IPS-11a (cell line): Measurements from ENCODE around the gene BCL7C.

Experiments
- H3K4me3 ChIP-seq: one replicate; pipeline ENCODE4 v1.5.1; 2013; ENCODE audit warnings: low read depth, low read length, control low read depth

The BCL7C gene

GRCh38 chr16:30922960-30923535 is 29.2 kb upstream of the BCL7C start:
- peak overlapping the region; percentile 78 for H3K4me3 ChIP-seq

- peak overlapping the region; percentile 78 for H3K4me3 ChIP-seq
These were observed 28.6 kb upstream of the BCL7C start for GRCh38 chr16:30922420-30922959.

- H3K4me3 ChIP-seq, result peak overlapping the region; percentile 71
These were observed 28.0 kb upstream of the BCL7C start for GRCh38 chr16:30921748-30922419.

- H3K4me3 ChIP-seq, result no peak overlapping the region
These were observed 27.5 kb upstream of the BCL7C start for GRCh38 chr16:30921459-30921747.

GRCh38 chr16:30920891-30921290 is 27.0 kb upstream of the BCL7C start:
- no peak overlapping the region for H3K4me3 ChIP-seq

DNA sequence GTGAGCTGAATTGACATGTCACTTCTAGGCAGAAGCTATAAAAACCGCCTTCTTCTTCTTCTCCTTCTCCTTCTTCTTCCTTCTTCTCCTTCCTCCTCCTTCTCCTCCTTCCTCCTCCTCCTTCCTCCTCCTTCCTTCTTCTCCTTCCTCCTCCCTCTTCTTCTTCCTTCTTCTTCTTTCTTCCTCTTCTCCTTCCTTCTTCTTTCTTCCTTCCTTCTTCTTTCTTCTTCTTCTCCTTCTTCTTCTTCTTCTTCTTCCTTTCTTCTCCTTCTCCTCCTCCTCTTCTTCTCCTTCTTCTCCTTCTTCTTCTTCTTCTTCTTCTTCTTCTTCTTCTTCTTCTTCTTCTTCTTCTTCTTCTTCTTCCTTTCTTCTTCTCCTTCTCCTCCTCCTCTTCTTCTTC is 24.7 kb upstream of the BCL7C start:
- no peak overlapping the region for H3K4me3 ChIP-seq

DNA sequence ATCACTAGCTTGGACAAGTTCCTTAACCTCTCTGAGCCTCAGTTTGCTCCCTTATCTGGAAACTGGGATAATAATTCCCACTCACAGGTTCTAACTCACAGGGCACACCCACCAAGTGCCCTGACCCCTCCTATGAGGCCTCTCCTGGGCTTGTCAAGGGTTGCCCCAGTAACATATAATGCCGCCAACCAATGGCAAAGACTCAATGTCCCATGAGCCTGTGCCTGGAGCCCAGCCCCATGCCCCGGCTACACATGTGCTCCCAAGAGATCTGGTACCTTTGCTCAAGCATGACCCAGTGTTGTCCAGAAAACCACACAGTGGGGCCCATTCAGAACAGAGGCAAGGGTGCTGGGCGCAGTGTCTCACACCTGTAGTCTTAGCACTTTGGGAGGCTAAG is 21.0 kb upstream of the BCL7C start:
- H3K4me3 ChIP-seq, result no peak overlapping the region

DNA sequence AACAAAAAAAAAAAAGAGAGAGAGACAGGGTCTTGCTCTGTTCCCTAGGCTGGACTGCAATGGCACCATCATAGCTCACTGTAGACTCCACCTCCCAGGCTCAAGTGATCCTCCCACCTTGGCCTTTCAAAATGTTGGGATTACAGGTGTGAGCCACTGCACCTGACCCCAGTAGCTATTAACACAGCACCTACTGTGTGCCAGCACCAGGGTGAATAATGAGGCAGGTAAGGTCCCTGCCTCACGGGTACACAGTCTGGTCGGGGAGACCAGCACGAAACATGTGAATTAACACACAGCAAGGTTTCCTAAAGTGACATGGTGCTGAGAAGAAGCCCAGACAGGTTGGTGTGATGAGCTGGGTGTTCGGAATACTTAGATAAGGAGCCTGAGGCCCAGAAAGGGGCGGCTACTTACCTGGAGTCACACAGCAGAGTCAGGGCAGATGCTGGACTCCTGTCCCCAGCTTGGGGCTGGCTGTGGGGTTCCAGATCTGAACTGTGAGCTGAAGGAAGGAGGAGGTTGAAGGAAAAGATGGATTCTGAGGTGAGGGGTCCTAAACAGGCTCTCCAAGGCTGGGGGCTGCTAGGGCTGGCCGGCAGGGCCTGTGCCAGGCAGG is 19.0 kb upstream of the BCL7C start:
- H3K4me3 ChIP-seq, result no peak overlapping the region

DNA sequence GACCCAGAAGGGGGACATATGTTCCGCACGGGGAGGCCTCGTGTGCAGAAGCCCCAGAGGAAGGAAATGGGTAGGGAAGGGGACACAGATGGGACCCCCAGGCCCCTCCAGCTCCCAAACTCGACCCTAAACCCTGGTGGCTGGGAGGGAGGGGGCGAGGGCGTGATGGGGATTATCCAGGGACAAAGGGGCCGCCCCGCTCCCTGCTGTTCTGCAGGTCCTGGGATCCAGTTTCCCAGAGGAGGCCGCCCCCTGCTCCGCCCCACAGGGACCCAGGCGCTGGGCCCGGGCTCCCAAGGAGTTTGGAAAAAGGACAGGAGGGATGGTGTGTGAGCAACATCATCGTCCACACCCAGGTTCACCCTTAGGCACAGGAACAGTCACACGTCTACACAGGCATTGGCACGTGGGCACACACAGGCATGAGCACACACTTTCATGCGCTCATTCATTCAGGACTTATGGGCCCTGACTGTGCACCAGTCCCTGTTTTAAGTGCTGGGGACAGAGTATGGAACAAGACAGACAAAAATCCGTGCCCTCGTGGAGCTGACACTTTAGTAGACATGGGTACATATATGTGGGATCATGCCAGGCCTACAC is 16.7 kb upstream of the BCL7C start:
- no peak overlapping the region for H3K4me3 ChIP-seq

DNA sequence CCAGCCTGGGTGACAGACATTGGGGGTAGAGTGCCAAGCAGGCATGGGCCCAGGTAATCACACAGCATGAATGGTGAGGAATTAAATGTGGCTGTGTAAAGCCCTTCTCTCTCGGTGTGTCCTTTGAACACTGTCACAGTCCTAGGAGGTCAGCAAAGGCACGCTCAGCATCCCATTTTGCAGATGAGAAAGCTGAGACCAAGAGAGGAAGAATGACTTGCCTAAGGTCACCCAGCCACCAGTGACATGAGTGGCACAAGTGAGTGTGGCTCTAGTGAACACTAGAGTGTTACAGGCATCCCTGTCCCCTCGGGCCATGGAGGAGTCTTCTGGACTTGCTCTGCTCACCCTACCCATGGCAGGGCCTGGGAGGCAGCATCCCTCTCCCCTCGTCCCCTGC is 13.2 kb upstream of the BCL7C start:
- H3K4me3 ChIP-seq, result no peak overlapping the region

DNA sequence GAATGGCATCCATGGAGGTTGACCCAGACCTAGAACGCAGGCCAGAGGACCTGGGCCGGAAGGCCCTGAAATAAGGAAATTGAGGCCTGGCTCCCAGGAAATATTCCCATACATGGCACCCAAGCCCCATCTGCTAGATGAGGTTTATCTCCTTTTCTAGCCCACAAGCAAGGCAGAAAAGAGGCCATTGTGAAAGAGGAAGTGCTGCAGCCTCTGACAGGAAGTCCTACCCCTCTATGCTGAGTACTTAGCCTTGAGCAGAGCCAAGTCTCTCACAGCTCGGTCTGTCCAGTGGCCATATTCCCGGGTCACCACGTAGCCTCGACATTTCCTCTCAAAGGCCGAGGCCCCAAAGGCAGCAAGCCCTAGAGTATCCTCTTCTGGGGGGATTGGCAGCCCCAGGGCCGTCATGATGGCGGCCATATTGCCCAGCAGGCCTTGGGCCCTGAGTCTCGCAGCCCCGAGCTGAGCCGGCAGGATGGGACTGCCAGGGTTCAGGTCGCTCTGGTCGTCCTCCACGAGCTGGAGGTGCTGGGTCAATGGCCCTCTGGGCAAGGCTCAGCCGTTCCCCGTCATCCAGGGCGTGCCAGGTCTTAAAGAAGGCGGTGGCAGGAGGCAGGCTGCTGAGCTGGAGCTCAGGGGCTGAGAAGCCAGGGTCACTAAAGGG is 10.4 kb upstream of the BCL7C start:
- H3K4me3 ChIP-seq, result no peak overlapping the region

DNA sequence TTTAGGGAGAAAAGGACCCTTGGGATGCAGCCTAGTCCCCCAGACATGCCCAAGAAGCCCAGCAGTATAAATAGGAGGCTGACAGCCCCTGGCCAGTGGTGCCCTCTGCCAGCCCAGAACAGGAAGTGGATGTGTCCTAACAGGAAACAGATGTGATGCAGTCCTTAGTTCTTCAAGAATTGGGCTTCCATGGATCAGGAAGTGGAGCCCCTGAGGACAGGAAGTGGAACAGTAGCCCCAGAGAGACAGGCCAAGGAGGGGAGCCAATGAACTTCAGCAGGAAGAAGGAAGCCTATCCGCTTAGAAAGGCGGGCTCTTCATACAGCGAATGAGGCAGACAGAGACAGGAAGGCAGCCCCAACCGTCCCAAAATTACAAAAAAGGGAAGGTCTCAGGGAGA is 9.7 kb upstream of the BCL7C start:
- H3K4me3 ChIP-seq, result no peak overlapping the region

DNA sequence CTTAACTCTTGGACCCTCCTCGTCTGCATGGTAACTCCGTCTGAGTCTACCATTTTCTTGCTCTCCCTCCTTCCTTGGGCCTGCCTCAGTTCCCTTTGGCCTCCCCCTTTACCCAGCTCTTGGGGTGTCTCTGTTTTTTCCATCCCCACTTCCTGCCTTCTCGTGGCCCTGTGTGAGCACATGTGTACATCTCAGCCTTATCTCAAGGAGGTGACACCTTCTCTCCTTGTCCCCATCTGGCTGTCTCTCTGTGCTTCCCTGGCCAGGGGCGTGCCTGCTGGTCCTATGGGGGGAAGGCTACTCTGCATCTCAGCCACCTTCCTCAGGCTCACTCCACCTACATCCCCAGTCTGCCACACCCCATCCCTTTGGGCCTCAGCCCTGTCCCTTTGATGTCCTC is 9.1 kb upstream of the BCL7C start:
- H3K4me3 ChIP-seq, result no peak overlapping the region

DNA sequence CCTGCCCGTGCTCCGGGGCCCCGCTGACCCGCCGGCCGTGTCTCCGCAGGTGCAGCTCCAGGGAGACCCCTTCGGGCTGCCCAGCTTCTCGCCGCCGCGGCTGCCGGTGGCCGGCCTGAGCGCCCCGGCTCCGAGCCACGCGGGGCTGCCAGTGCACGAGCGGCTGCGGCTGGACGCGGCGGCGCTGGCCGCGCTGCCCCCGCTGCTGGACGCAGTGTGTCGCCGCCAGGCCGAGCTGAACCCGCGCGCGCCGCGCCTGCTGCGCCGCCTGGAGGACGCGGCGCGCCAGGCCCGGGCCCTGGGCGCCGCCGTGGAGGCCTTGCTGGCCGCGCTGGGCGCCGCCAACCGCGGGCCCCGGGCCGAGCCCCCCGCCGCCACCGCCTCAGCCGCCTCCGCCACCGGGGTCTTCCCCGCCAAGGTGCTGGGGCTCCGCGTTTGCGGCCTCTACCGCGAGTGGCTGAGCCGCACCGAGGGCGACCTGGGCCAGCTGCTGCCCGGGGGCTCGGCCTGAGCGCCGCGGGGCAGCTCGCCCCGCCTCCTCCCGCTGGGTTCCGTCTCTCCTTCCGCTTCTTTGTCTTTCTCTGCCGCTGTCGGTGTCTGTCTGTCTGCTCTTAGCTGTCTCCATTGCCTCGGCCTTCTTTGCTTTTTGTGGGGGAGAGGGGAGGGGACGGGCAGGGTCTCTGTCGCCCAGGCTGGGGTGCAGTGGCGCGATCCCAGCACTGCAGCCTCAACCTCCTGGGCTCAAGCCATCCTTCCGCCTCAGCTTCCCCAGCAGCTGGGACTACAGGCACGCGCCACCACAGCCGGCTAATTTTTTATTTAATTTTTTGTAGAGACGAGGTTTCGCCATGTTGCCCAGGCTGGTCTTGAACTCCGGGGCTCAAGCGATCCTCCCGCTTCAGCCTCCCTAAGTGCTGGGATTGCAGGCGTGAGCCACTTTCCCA is 8.4 kb upstream of the BCL7C start:
- H3K4me3 ChIP-seq, result peak overlapping the region; percentile 35

- peak overlapping the region; percentile 35 for H3K4me3 ChIP-seq
These were observed 7.5 kb upstream of the BCL7C start for GRCh38 chr16:30901201-30902028.

- no peak overlapping the region for H3K4me3 ChIP-seq
These were observed 6.7 kb upstream of the BCL7C start for GRCh38 chr16:30900588-30900987.

- H3K4me3 ChIP-seq, result no peak overlapping the region
These were observed 5.9 kb upstream of the BCL7C start for GRCh38 chr16:30899794-30900193.

- peak overlapping the region; percentile 38 for H3K4me3 ChIP-seq
These were observed 3.2 kb upstream of the BCL7C start for GRCh38 chr16:30896889-30897733.
